IMR-90 (cell line): ENCODE results near the gene NPAS3. TPM values are rescaled to one million over a fixed set of nuclear protein-coding genes. Genes with fewer than 3 reads are reported as not detected.

ENCODE experiments used
- ATAC-seq: fragments of 200-7000 bp; cut with Tn5 transposase; 2 replicates; pipeline ENCODE4 v1.9.1; 2020; ENCODE audit warnings: low read depth, mild to moderate bottlenecking, moderate library complexity
- BruUV-seq: library from RNA; stranded (reverse); fragments of 400-500 nt; replicated peaks from 2 replicates; lab custom pipeline; 2021; lab: Mats Ljungman, UMichigan
- CTCF ChIA-PET: fragments of 300-600 bp; formaldehyde crosslinking; extraction: SDS; loops from one replicate; lab custom pipeline; 2021; ENCODE audit warnings: antibody characterized with exemption; lab: Yijun Ruan, JAX
- POLR2A ChIA-PET: fragments of 300-600 bp; sonication (Branson Sonifier 250); formaldehyde crosslinking; loops from one replicate; lab custom pipeline; 2022; ENCODE audit warnings: antibody characterized with exemption; ENCODE audit not compliant: unreplicated experiment; lab: Charles Lee
- DNase-seq: peaks from one replicate; pipeline ENCODE4 v3.0.0; 2013
- H2AFZ ChIP-seq: replicated peaks from 2 replicates; pipeline ENCODE3; 2013; ENCODE audit warnings: low read length, mild to moderate bottlenecking; ENCODE audit not compliant: poor library complexity
- H2AK5ac ChIP-seq: 2 replicates; pipeline ENCODE4 v1.6.1; 2013; ENCODE audit warnings: low read depth, low read length, inconsistent platforms
- H2AK9ac ChIP-seq: replicated peaks from 2 replicates; pipeline ENCODE3; 2013; ENCODE audit warnings: mild to moderate bottlenecking, low read depth, low read length, moderate library complexity; ENCODE audit not compliant: poor library complexity
- H2BK120ac ChIP-seq: 2 replicates; pipeline ENCODE4 v1.6.1; 2013; ENCODE audit warnings: low read depth, low read length, inconsistent platforms
- H2BK15ac ChIP-seq: 3 replicates; pipeline ENCODE4 v1.6.1; 2013; ENCODE audit warnings: low read depth, low read length, inconsistent platforms
- H2BK20ac ChIP-seq: 2 replicates; pipeline ENCODE4 v1.6.1; 2013; ENCODE audit warnings: low read depth, mild to moderate bottlenecking, inconsistent platforms, low read length, moderate library complexity
- H2BK5ac ChIP-seq: 2 replicates; pipeline ENCODE4 v1.6.1; 2013; ENCODE audit warnings: mild to moderate bottlenecking, low read depth, low read length, inconsistent platforms; ENCODE audit not compliant: poor library complexity, severe bottlenecking
- H3K14ac ChIP-seq: replicated peaks from 2 replicates; pipeline ENCODE4 v1.6.1; 2013; ENCODE audit warnings: low read depth, low read length, inconsistent platforms
- H3K18ac ChIP-seq: 2 replicates; pipeline ENCODE4 v1.6.1; 2013; ENCODE audit warnings: low read depth, low read length, control low read depth
- H3K23ac ChIP-seq: 2 replicates; pipeline ENCODE4 v1.6.1; 2013; ENCODE audit warnings: low read depth, low read length, inconsistent platforms
- H3K27ac ChIP-seq: 2 replicates; pipeline ENCODE4 v1.5.1; 2013; ENCODE audit warnings: mild to moderate bottlenecking, control low read depth, low read length; ENCODE audit not compliant: insufficient read depth
- H3K27me3 ChIP-seq: 2 replicates; pipeline ENCODE4 v1.6.1; 2013; ENCODE audit warnings: low read length; ENCODE audit not compliant: control insufficient read depth, insufficient read depth
- H3K36me3 ChIP-seq: 2 replicates; pipeline ENCODE4 v1.6.1; 2013; ENCODE audit warnings: low read length, mixed read lengths; ENCODE audit not compliant: control insufficient read depth, insufficient read depth
- H3K4ac ChIP-seq: 2 replicates; pipeline ENCODE4 v1.6.1; 2013; ENCODE audit warnings: low read depth, low read length, inconsistent platforms
- H3K4me1 ChIP-seq: 2 replicates; pipeline ENCODE4 v1.6.1; 2013; ENCODE audit warnings: low read length, mixed read lengths; ENCODE audit not compliant: control insufficient read depth, insufficient read depth
- H3K4me2 ChIP-seq: 2 replicates; pipeline ENCODE4 v1.6.1; 2013; ENCODE audit warnings: low read depth, mild to moderate bottlenecking, control low read depth, low read length, moderate library complexity
- H3K4me3 ChIP-seq: 2 replicates; pipeline ENCODE4 v1.5.1; 2013; ENCODE audit warnings: low read depth, mild to moderate bottlenecking, control low read depth, low read length, moderate library complexity; ENCODE audit not compliant: insufficient read depth
- H3K56ac ChIP-seq: 2 replicates; pipeline ENCODE4 v1.6.1; 2013; ENCODE audit warnings: low read length, inconsistent platforms; ENCODE audit not compliant: insufficient read depth; ENCODE audit errors: extremely low read depth
- H3K79me1 ChIP-seq, 2 experiments: 2 replicates each; pipeline ENCODE4 v1.6.1; 2013; ENCODE audit warnings: low read length in 2 of 2, inconsistent platforms in 1 of 2, low read depth in 1 of 2
- H3K9ac ChIP-seq: 2 replicates; pipeline ENCODE4 v1.6.1; 2013; ENCODE audit warnings: low read depth, low read length, control low read depth
- H3K9me1 ChIP-seq: 2 replicates; pipeline ENCODE4 v1.6.1; 2013; ENCODE audit warnings: low read length, inconsistent platforms; ENCODE audit not compliant: insufficient read depth
- H3K9me3 ChIP-seq: 2 replicates; pipeline ENCODE4 v1.6.1; 2013; ENCODE audit warnings: low read length; ENCODE audit not compliant: control insufficient read depth, insufficient read depth
- H4K20me1 ChIP-seq: 2 replicates; pipeline ENCODE4 v1.6.1; 2013; ENCODE audit warnings: low read length, inconsistent platforms; ENCODE audit not compliant: insufficient read depth
- H4K5ac ChIP-seq: 2 replicates; pipeline ENCODE4 v1.6.1; 2013; ENCODE audit warnings: mild to moderate bottlenecking, low read depth, low read length, control low read depth
- H4K8ac ChIP-seq, 2 experiments: 2 replicates each; pipeline ENCODE4 v1.6.1; 2013; ENCODE audit warnings: low read depth in 2 of 2, low read length in 2 of 2, control low read depth in 1 of 2, inconsistent platforms in 1 of 2
- H4K91ac ChIP-seq: 2 replicates; pipeline ENCODE4 v1.6.1; 2013; ENCODE audit warnings: low read depth, low read length, inconsistent platforms; ENCODE audit not compliant: insufficient read depth
- BHLHE40 ChIP-seq: fragments of 150-350 bp; IDR thresholded peaks from 2 replicates; pipeline ENCODE4 v1.6.1; 2016; ENCODE audit warnings: mild to moderate bottlenecking, low read depth, low read length
- CEBPB ChIP-seq: IDR thresholded peaks from 2 replicates; pipeline ENCODE4 v1.6.1; 2012; ENCODE audit warnings: low read depth, low read length, improper control_type of control experiment
- CHD1 ChIP-seq: IDR thresholded peaks from 2 replicates; pipeline ENCODE4 v1.6.1; 2012; ENCODE audit warnings: low read depth, low read length, improper control_type of control experiment
- FOS ChIP-seq: fragments of 150-350 bp; IDR thresholded peaks from 2 replicates; pipeline ENCODE4 v1.6.1; 2016; ENCODE audit warnings: low read depth, low read length
- MAFK ChIP-seq: IDR thresholded peaks from 2 replicates; pipeline ENCODE4 v1.6.1; 2012; ENCODE audit warnings: low read depth, low read length, improper control_type of control experiment
- MAZ ChIP-seq: IDR thresholded peaks from 2 replicates; pipeline ENCODE4 v1.6.1; 2012; ENCODE audit warnings: low read depth, mild to moderate bottlenecking, low read length, improper control_type of control experiment, moderate library complexity, borderline replicate concordance
- MXI1 ChIP-seq: IDR thresholded peaks from 2 replicates; pipeline ENCODE4 v1.6.1; 2012; ENCODE audit warnings: low read depth, mild to moderate bottlenecking, low read length, moderate library complexity, borderline replicate concordance
- NFE2L2 ChIP-seq: fragments of 150-350 bp; IDR thresholded peaks from 2 replicates; pipeline ENCODE4 v1.6.1; 2016; ENCODE audit warnings: low read depth, mild to moderate bottlenecking, low read length
- POLR2A ChIP-seq: IDR thresholded peaks from 2 replicates; pipeline ENCODE4 v1.6.1; 2012; ENCODE audit warnings: mild to moderate bottlenecking, low read depth, low read length
- RAD21 ChIP-seq: IDR thresholded peaks from 2 replicates; pipeline ENCODE4 v1.6.1; 2012; ENCODE audit warnings: low read length, improper control_type of control experiment
- RCOR1 ChIP-seq: IDR thresholded peaks from 2 replicates; pipeline ENCODE4 v1.6.1; 2012; ENCODE audit warnings: mild to moderate bottlenecking, low read length, improper control_type of control experiment; ENCODE audit not compliant: insufficient replicate concordance
- RFX5 ChIP-seq: IDR thresholded peaks from 2 replicates; pipeline ENCODE4 v1.8.0; 2012; ENCODE audit warnings: low read depth, mild to moderate bottlenecking, low read length, moderate library complexity
- SMC3 ChIP-seq: fragments of 150-350 bp; IDR thresholded peaks from 2 replicates; pipeline ENCODE4 v1.6.1; 2016; ENCODE audit warnings: low read depth, mild to moderate bottlenecking, antibody characterized with exemption, low read length, moderate library complexity
- WGBS, 2 experiments: methylation state at CpG; one replicate each; pipeline versions ENCODE4 v1.1.5 to v1.1.7; 2013; ENCODE audit warnings: missing lambda C conversion rate in 2 of 2; ENCODE audit not compliant: insufficient read length in 1 of 2; ENCODE audit errors: extremely low coverage in 2 of 2; 5-methylcytosine and 5-hydroxymethylcytosine counted together
- dilution Hi-C: fragments of 300-500 bp; cut with HindIII; formaldehyde crosslinking; loops from one replicate; pipeline ENCODE4 v1.14.3; 2018; ENCODE audit warnings: low sequenced_read_pairs; ENCODE audit not compliant: unreplicated experiment
- in situ Hi-C: fragments of 300-500 bp; cut with MboI; formaldehyde crosslinking; loops from 3 replicates; pipeline ENCODE4 v1.14.3; 2019; ENCODE audit warnings: low sequenced_read_pairs, inconsistent platforms, mixed read lengths
- intact Hi-C: fragments of 100-400 bp; cut with micrococcal nuclease; formaldehyde crosslinking; loops from 2 replicates; pipeline ENCODE4 v1.10.0; 2022
- polyA plus RNA-seq, 3 experiments: library from polyadenylated mRNA; depleted of rRNA; stranded (reverse); fragments of >200 nt; gene quantifications; 2 replicates each; pipeline ENCODE4 v1.2.3, GENCODE V29; 2012; ENCODE audit warnings: low replicate concordance in 1 of 3
- total RNA-seq: library from RNA; depleted of rRNA; stranded (reverse); fragments of >200 nt; gene quantifications from 2 replicates; pipeline ENCODE4 v1.2.3, GENCODE V29; 2012
- TF ChIP-seq, protein P1 (sequence below): fragments of 150-350 bp; IDR thresholded peaks from 2 replicates; pipeline ENCODE4 v1.6.1; 2016; ENCODE audit warnings: low read depth, mild to moderate bottlenecking, low read length, moderate library complexity, borderline replicate concordance
- TF ChIP-seq, protein P2 (sequence below): fragments of 150-350 bp; IDR thresholded peaks from 2 replicates; pipeline ENCODE4 v1.6.1; 2017; ENCODE audit warnings: mild to moderate bottlenecking, antibody characterized with exemption, low read length, low read depth
- TF ChIP-seq, protein P3 (sequence below): conservative IDR thresholded peaks from 2 replicates; pipeline ENCODE4 v1.5.1; 2012; ENCODE audit warnings: mild to moderate bottlenecking, low read depth, low read length, improper control_type of control experiment

NPAS3 gene
- total and polyA plus RNA-seq, 2 of the 4 experiments (the other 2 are of a cell fraction): not detected

DNA sequence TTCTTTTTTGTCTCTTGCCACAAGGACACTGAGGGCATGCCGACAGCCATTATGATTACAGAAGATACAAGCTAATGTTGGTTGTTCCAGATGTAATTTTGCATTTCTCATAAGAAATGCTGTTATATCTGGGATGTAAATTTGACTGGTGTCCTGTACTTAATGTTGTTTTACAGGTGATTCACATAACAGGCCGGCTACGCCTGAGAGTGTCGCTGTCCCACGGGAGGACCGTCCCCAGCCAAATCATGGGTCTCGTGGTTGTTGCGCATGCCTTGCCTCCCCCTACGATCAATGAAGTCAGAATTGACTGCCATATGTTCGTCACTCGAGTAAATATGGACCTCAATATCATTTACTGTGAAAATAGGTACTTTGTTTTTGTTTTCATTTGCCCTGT lies 835.5 kb downstream of the NPAS3 start:
- 96% methylated on average over 7 of the region's 11 CpGs; no CpG with 5 or more reads in 1 of the 2 experiments for WGBS, 2 experiments
- POLR2A ChIA-PET: no interaction called here
- no peak overlapping the region for H3K4me3 ChIP-seq
- H3K9ac ChIP-seq: no peak overlapping the region
- intact Hi-C loops (no loop called here), dilution Hi-C loops (no loop called here), in situ Hi-C loops (no loop called here)
- no peak overlapping the region for H3K27ac ChIP-seq
- no peak overlapping the region for H2BK20ac ChIP-seq
- H3K4me1 ChIP-seq: no peaks in the 10 kb centered on the region
- H4K91ac ChIP-seq: no peak overlapping the region
- H3K79me1 ChIP-seq: no peaks in the 10 kb centered on the region
- no peaks in the 10 kb centered on the region for H3K9me3 ChIP-seq
- H2AK9ac ChIP-seq: no peak overlapping the region
- CTCF ChIA-PET: no interaction called here
- no peak overlapping the region for H4K5ac ChIP-seq
- no peak overlapping the region for H3K14ac ChIP-seq
- H4K20me1 ChIP-seq: no peaks in the 10 kb centered on the region
- no peaks in the 10 kb centered on the region for H3K9me1 ChIP-seq
- no peak for TF ChIP-seq CEBPB
- TF ChIP-seq BHLHE40: no peak
- TF ChIP-seq POLR2A: no peak
- TF ChIP-seq NFE2L2: no peak
- no peak for TF ChIP-seq FOS
- TF ChIP-seq RAD21: no peak
- no peak for TF ChIP-seq MAZ
- no peak for TF ChIP-seq CHD1
- no peak for TF ChIP-seq MAFK
- no peak for TF ChIP-seq RFX5
- no peak for TF ChIP-seq RCOR1
- no peak for TF ChIP-seq SMC3
- no peak for TF ChIP-seq MXI1
- TF ChIP-seq, protein P1, sequence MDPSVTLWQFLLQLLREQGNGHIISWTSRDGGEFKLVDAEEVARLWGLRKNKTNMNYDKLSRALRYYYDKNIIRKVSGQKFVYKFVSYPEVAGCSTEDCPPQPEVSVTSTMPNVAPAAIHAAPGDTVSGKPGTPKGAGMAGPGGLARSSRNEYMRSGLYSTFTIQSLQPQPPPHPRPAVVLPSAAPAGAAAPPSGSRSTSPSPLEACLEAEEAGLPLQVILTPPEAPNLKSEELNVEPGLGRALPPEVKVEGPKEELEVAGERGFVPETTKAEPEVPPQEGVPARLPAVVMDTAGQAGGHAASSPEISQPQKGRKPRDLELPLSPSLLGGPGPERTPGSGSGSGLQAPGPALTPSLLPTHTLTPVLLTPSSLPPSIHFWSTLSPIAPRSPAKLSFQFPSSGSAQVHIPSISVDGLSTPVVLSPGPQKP: no peak
- TF ChIP-seq, protein P2, sequence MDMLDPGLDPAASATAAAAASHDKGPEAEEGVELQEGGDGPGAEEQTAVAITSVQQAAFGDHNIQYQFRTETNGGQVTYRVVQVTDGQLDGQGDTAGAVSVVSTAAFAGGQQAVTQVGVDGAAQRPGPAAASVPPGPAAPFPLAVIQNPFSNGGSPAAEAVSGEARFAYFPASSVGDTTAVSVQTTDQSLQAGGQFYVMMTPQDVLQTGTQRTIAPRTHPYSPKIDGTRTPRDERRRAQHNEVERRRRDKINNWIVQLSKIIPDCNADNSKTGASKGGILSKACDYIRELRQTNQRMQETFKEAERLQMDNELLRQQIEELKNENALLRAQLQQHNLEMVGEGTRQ: no peak
- TF ChIP-seq, protein P3, sequence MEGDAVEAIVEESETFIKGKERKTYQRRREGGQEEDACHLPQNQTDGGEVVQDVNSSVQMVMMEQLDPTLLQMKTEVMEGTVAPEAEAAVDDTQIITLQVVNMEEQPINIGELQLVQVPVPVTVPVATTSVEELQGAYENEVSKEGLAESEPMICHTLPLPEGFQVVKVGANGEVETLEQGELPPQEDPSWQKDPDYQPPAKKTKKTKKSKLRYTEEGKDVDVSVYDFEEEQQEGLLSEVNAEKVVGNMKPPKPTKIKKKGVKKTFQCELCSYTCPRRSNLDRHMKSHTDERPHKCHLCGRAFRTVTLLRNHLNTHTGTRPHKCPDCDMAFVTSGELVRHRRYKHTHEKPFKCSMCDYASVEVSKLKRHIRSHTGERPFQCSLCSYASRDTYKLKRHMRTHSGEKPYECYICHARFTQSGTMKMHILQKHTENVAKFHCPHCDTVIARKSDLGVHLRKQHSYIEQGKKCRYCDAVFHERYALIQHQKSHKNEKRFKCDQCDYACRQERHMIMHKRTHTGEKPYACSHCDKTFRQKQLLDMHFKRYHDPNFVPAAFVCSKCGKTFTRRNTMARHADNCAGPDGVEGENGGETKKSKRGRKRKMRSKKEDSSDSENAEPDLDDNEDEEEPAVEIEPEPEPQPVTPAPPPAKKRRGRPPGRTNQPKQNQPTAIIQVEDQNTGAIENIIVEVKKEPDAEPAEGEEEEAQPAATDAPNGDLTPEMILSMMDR: no peak
- H3K27me3 ChIP-seq: no peaks in the 10 kb centered on the region
- H3K23ac ChIP-seq: no peak overlapping the region
- no peaks in the 10 kb centered on the region for H3K36me3 ChIP-seq
- no peak overlapping the region for H4K8ac ChIP-seq
- H2BK120ac ChIP-seq: no peak overlapping the region
- no peak overlapping the region for H2AK5ac ChIP-seq
- ATAC-seq: no peak
- no peak for DNase-seq
- no TSS peak for BruUV-seq
- H3K4ac ChIP-seq: no peak overlapping the region
- no peak overlapping the region for H3K56ac ChIP-seq
- H2AFZ ChIP-seq: no peak overlapping the region
- H3K18ac ChIP-seq: no peak overlapping the region
- no peak overlapping the region for H3K4me2 ChIP-seq
- no peak overlapping the region for H2BK15ac ChIP-seq
- no peak overlapping the region for H2BK5ac ChIP-seq
